Endodermal cell (in vitro differentiated cells): Measurements from ENCODE around the gene ARHGEF2. TPM values are rescaled to one million over a fixed set of nuclear protein-coding genes. Genes with fewer than 3 reads are reported as not detected.
"Not testable (repeated sequence)": the region's sequence is repeated elsewhere in the genome, so short reads cannot be mapped to it uniquely, and the experiment has no call there.

ENCODE experiments used
- DNase-seq: peaks from one replicate; pipeline ENCODE4 v3.0.0-alpha.2; 2017
- H3K27ac ChIP-seq: 2 replicates; pipeline ENCODE4 v1.5.1; 2013; ENCODE audit warnings: mild to moderate bottlenecking, low read depth, low read length, moderate library complexity
- H3K27me3 ChIP-seq: 2 replicates; pipeline ENCODE4 v1.6.1; 2013; ENCODE audit warnings: mild to moderate bottlenecking, low read length, moderate library complexity; ENCODE audit not compliant: insufficient read depth, control insufficient read depth, poor library complexity, severe bottlenecking
- H3K36me3 ChIP-seq: 2 replicates; pipeline ENCODE4 v1.7.0; 2013; ENCODE audit warnings: mild to moderate bottlenecking, low read length, moderate library complexity; ENCODE audit not compliant: control insufficient read depth, insufficient read depth
- H3K4me1 ChIP-seq: one replicate; pipeline ENCODE4 v1.7.0; 2013; ENCODE audit warnings: low read length; ENCODE audit not compliant: control insufficient read depth, insufficient read depth
- H3K4me3 ChIP-seq: 2 replicates; pipeline ENCODE4 v1.5.1; 2013; ENCODE audit warnings: mild to moderate bottlenecking, low read length, moderate library complexity
- H3K9ac ChIP-seq: 2 replicates; pipeline ENCODE4 v1.6.1; 2013; ENCODE audit warnings: mild to moderate bottlenecking, low read length, moderate library complexity; ENCODE audit not compliant: poor library complexity, severe bottlenecking; ENCODE audit errors: extremely low read depth
- H3K9me3 ChIP-seq: 2 replicates; pipeline ENCODE4 v1.6.1; 2013; ENCODE audit warnings: mild to moderate bottlenecking, low read length, moderate library complexity; ENCODE audit not compliant: control insufficient read depth
- H3K27ac Mint-ChIP-seq: 2 replicates; pipeline ENCODE4 v1.8.0; 2020; ENCODE audit warnings: mixed read lengths
- H3K27me3 Mint-ChIP-seq: 2 replicates; pipeline ENCODE4 v1.8.0; 2021; ENCODE audit warnings: mild to moderate bottlenecking, mixed read lengths; ENCODE audit not compliant: insufficient read depth
- H3K36me3 Mint-ChIP-seq: 2 replicates; pipeline ENCODE4 v1.8.0; 2020; ENCODE audit warnings: low read depth, mixed read lengths
- H3K4me1 Mint-ChIP-seq: 2 replicates; pipeline ENCODE4 v1.8.0; 2020; ENCODE audit warnings: mixed read lengths
- H3K4me3 Mint-ChIP-seq: 2 replicates; pipeline ENCODE4 v1.8.0; 2020; ENCODE audit warnings: mild to moderate bottlenecking, moderate library complexity, mixed read lengths
- H3K9me3 Mint-ChIP-seq: 2 replicates; pipeline ENCODE4 v1.8.0; 2020; ENCODE audit warnings: mild to moderate bottlenecking, mixed read lengths
- CTCF ChIP-seq: fragments of 200-600 bp; sonication (generic); conservative IDR thresholded peaks from 2 replicates; pipeline ENCODE4 v1.5.0; 2021; ENCODE audit warnings: antibody characterized with exemption, mild to moderate bottlenecking
- WGBS, 2 experiments: methylation state at CpG; one replicate each; pipeline versions ENCODE4 v1.1.5 to v1.1.7; 2013; ENCODE audit warnings: missing lambda C conversion rate in 2 of 2, mixed read lengths in 1 of 2; ENCODE audit not compliant: insufficient coverage in 1 of 2, insufficient read length in 1 of 2; 5-methylcytosine and 5-hydroxymethylcytosine counted together
- total RNA-seq, 2 donors: library from RNA; stranded (reverse); fragmentation: NEBNext Ultra II Directional in 1 of 2; extraction: Animal tissue kit (Norgen Biotek cat#: 25700) in 1 of 2; gene quantifications; 2 replicates in 1 of 2; 3 replicates in 1 of 2; pipeline ENCODE4 v1.2.1, GENCODE V29; 2021

The ARHGEF2 gene
- total RNA-seq, 2 donors from 2014 or later = 134 to 147 TPM

DNA sequence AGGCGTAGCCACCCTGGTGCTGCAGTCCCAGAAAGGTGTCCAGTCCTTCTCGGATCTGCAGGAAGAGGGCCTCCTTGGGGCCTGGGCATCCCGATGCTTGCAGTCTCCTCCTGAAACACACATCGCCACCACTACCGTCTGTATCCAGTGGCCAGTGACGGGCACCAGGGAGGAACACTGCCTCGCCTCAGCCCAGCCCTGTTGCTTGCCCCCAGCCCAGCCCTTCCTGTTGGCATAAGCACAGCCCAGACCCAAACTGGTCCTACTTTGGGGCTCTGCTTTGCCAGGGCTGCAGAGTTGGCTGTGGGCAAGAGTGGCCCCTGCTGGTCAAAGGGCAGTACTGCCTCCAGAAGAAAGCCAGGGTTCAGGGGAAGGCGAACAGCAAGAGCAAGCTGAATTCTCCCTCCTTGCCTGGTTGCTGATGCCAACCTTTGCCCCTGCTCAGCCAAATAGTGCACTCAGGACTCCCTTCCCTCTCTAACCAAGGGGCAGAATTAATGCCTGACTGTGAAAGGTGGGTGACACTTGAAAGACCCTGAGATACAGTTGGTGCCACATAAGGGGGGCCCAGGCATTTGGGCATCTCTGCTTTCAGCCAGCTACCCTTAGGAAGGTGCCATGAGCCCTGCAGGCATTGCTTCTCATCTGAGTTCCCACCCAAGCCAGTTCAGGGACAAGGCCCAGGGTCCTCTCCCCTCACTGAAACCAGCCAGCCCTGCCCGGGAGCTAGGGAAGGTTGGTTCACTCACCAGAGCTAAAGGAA lies 11.1 kb upstream of the ARHGEF2 start:
- no peaks in the 10 kb centered on the region for H3K27me3 ChIP-seq
- H3K36me3 ChIP-seq = no peaks in the 10 kb centered on the region
- no peak overlapping the region for H3K27ac ChIP-seq
- no peaks in the 10 kb centered on the region for H3K4me1 ChIP-seq
- Mint-ChIP-seq H3K27ac (no peak overlapping the region), H3K9me3 (peaks cover 9% of the 10 kb centered on the region), H3K36me3 (no peaks in the 10 kb centered on the region), H3K4me3 (no peak overlapping the region), H3K4me1 (peaks cover 1% of the 10 kb centered on the region), H3K27me3 (peaks cover under 1% of the 10 kb centered on the region)
- H3K9ac ChIP-seq = no peak overlapping the region
- WGBS, 2 experiments = 62 to 100% methylated on average over 2 to 9 of the region's 9 CpGs
- no peaks in the 10 kb centered on the region for H3K9me3 ChIP-seq
- DNase-seq = peak; percentile 95
- peak; percentile 96 for TF ChIP-seq CTCF
- H3K4me3 ChIP-seq = no peak overlapping the region

DNA sequence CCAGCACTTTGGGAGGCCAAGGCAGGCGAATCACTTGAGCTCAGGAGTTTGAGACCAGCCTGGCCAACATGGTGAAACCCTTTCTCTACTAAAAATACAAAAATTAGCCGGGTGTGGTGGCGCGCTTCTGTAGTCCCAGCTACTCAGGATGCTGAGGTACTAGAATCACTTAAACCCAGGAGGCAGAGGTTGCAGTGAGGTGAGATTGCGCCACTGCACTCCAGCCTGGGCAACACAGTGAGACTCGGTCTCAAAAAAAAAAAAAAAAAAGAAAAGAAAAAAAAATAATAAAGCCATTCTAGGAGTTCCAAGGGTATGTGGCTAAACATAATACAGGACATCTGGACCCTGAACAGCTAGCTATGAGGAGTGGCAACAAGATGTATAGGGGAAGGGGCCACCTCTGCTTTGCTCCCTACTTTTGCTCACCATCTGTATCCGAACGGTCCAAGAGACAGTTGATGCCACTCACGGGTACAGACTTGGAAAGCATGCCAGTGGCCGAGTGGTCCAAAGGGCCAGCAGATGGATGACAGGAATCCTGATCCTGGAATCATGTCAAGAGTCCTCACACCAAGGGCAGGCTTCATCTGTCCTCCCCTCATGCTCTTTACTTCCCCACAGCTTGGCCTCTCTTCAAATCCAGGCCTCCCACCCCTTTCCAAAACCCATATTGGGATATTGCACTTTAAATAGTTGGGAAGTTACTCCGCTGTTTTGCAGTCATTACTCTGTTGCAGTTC lies 6.7 kb upstream of the ARHGEF2 start:
- not testable (repeated sequence) for H3K36me3 Mint-ChIP-seq, H3K27me3 Mint-ChIP-seq, H3K4me3 Mint-ChIP-seq, H3K4me1 ChIP-seq, H3K36me3 ChIP-seq, H3K27me3 ChIP-seq, H3K9me3 Mint-ChIP-seq, H3K4me3 ChIP-seq, DNase-seq, H3K9me3 ChIP-seq, H3K27ac ChIP-seq, H3K27ac Mint-ChIP-seq, H3K9ac ChIP-seq
- WGBS, 2 experiments = 93 to 96% methylated on average over 9 to 11 of the region's 11 CpGs
- H3K4me1 Mint-ChIP-seq = peaks cover 23% of the 10 kb centered on the region

DNA sequence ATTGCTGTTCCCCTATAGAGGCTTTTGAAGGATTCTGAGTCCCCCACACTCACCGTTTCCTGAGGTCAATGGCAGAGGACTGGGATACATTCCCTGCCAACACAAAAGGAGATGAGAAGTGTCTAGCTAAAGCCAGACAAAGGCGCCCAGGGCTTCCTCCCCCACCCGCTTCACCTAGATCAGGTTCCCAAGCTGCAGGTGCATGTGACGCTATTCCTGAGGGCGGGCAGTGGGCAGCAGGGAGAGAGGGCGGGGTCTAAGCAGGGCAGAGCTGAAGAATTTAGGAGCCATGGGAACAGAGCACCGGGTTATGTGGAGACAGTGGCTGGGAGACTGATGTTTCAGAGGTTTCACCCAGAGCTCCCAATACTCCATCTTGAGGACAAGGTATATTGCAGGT lies 6.0 kb upstream of the ARHGEF2 start:
- 70 to 84% methylated on average over 5 to 7 of the region's 7 CpGs for WGBS, 2 experiments
- peaks cover 9% of the 10 kb centered on the region for H3K9me3 Mint-ChIP-seq
- no peak overlapping the region for H3K9ac ChIP-seq
- no peak overlapping the region for H3K27ac Mint-ChIP-seq
- H3K4me1 ChIP-seq = peaks cover 8% of the 10 kb centered on the region
- H3K4me3 ChIP-seq = no peak overlapping the region
- peak; percentile 88 for DNase-seq
- peaks cover 4% of the 10 kb centered on the region for H3K27me3 Mint-ChIP-seq
- no peak overlapping the region for H3K27ac ChIP-seq
- no peaks in the 10 kb centered on the region for H3K27me3 ChIP-seq
- no peak overlapping the region for H3K4me3 Mint-ChIP-seq
- no peak for TF ChIP-seq CTCF
- H3K36me3 ChIP-seq = no peaks in the 10 kb centered on the region
- peaks cover 29% of the 10 kb centered on the region for H3K4me1 Mint-ChIP-seq
- H3K36me3 Mint-ChIP-seq = no peaks in the 10 kb centered on the region
- no peaks in the 10 kb centered on the region for H3K9me3 ChIP-seq
